Activated CD8-positive, alpha-beta memory T cell treated with anti-CD3 and anti-CD28 coated beads, Interleukin-2, amount 50 U/mL, for 1 hour (primary cell): Measurements from ENCODE around the gene DYTN.
"Not testable (repeated sequence)": the region's sequence is repeated elsewhere in the genome, so short reads cannot be mapped to it uniquely, and the experiment has no call there.

ENCODE experiments used
- DNase-seq: peaks from one replicate; pipeline ENCODE4 v3.0.0-alpha.2; 2020; ENCODE audit errors: extremely low read depth

The DYTN gene, protein sequence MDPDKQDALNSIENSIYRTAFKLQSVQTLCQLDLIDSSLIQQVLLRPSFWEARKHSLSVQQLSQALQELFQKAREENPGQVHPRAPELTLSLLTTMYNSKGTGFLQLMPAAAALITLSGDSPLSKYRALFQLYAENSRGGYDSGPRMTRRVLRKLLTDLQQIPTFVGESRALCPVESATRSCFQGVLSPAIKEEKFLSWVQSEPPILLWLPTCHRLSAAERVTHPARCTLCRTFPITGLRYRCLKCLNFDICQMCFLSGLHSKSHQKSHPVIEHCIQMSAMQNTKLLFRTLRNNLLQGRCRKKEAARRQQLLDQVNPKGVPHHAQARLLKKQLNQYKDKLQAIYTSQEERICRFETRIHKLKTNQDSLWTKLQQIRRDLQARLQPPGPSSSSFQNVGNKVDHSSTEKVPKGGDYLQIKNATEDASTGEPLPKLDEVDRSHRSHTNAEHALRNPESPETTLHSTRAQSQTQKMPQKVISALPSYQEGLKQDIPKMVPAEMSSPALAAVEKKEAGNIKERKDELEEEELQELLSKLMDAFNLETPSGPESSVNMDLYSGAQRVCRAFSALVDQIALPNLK

GRCh38 chr2:206718296-206718695 lies at the start of gene DYTN:
Gene DYTN (minus strand): TSS chr2:206718396. CDS start chr2:206718279, 117 bp downstream.
- no peak for DNase-seq

GRCh38 chr2:206766057-206766930 lies 48.1 kb upstream of the DYTN start:
- no peak for DNase-seq

DNA sequence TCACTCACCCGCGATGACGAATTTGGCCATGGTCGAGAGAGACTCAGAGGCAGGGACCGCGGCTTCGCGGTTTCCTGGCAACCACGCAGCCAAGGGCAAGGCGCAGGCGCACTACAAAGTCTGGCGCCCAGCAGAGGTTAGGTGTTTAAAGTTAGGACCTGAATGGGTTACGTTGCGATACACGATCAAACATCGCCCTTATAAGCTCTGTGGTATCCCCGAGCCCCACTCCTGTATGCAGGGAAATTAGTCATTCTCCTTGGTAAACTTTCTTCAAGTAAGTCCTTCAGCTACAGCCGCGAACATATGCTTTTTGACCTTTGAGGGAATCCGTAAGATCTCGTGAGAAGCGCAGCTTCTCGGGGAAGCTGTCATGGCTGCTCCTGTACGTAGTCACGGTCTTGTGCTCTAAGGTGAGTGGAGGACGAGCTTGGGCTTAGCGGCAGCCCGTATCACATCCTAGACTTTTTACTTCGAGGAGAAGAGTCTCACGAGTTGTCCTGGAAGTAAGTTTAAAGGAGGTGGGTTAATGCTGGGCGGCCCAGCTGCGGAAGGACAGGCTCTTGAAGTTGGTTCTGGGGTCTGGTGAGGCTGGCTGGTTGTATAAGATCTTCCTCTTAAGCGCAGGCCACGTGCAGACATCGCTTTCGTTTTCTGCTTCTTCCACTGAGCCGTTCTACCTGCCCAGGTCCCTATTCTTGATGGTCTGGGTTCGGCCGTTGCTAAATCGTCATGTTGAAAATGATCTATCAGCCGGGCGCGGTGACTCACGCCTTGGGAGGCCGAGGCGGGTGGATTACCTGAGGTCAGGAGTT lies 47.3 kb upstream of the DYTN start, which contains the start of the genes FASTKD2 and MDH1B:
Gene FASTKD2 (plus strand): TSS at position 365 of the 815 bp plus-strand sequence. CDS start 1,088 bp downstream, outside the sequence.
Gene MDH1B (minus strand): TSS at position 87 of the 815 bp plus-strand sequence. CDS start 57 bp downstream, at position 30.
- DNase-seq = peak; percentile 68

GRCh38 chr2:206764673-206765241 lies 46.6 kb upstream of the DYTN start:
- DNase-seq = no peak

- no peak for DNase-seq
Observed at GRCh38 chr2:206756816-206757215, 38.6 kb upstream of the DYTN start.

GRCh38 chr2:206740800-206741199 lies 22.6 kb upstream of the DYTN start:
- DNase-seq = no peak

DNA sequence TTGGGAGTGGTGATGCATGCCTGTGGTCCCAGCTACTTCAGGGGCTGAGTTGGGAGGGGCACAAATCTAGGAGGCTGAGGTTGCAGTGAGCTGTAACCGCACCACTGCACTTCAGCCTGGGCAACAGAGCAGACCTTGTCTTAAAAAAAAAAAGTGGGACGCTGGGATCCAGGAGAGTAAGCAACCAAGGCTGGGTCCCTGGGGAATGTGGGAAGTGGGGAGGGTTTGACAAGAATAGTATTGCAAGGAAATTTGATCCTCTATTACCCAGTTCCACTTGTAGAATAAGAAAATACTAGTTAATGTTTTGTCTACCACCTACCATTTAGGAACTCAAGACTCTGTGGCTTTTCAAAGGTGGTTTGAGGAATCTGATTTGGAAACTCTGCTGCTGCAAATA lies 21.1 kb upstream of the DYTN start:
- no peak for DNase-seq

DNA sequence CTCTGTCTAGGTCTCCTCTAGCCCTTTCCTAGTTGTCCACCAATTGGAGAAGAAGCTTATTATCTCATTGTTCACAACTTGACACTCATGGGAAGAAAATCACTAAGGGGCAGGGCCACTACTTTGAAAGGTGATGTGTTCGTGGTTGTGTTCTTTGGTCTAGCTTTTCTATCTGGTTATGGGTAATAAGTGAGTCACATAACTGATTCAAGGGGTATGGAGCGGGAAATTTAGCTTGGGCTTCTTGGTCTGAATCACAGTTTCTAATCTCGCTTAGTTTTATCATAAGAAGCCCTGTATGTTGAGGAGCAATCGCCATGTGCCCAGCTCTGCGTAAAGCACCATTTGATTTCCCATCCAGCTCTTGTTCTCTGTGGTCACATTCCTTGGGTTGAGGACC lies 18.7 kb upstream of the DYTN start:
- no peak for DNase-seq

DNA sequence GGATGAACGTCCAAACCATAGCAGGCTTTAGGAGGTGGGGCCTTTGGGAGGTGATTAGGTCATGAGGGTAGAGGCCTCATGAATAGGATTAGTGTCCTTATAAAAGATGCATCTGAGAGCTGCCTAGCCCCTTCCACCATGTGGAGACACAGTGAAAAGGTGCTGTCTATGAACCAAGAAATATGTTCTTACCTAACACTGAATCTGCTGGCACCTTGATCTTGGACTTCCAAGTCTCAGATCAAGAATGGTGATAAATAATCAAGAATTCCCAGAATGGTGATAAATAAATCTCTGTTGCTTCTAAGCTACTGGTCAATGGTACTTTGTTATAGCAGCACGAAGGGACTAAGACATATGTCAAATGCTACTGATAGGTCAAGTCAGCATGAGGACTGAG lies 15.1 kb upstream of the DYTN start:
- no peak for DNase-seq

- no peak for DNase-seq
Observed at GRCh38 chr2:206728277-206729199, 10.3 kb upstream of the DYTN start.

DNA sequence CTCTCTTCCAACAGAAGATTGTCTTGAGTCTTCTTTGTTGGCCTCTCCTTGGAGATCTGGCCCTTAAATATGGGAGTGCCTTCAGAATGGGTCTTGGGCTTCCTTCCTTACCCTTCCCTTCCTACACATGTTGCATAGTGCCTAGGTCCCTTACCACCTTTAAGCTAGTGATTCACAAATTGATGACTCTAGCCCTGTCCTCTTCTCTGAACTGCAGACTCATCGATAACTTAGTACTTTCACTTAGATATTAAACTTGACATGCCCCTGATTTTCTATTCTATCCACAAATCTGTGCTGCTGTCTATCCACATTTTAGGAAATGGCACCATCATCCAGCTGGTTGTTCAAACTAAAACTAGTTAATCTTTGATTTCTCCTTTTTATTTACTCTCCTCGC lies 9.1 kb upstream of the DYTN start:
- DNase-seq = no peak

DNA sequence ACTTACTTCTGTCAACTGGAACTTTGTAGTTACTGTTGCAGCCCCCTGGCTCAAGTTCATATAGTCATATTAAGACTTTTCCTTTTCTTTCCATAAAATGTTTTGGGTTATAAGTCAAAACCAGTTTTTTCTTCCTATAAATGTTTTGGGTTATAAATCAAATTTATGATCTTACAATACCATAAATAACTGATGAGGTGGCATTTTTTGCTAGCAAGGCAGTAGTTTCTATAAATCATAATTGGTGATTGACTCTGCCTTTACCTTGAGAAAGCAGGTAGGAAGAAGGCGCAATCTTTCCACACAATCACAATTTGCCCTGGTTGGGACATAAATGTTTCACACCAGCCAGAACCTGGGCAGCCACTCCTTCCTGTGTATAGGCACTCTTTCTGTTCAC lies 5.1 kb upstream of the DYTN start:
- DNase-seq = no peak

DNA sequence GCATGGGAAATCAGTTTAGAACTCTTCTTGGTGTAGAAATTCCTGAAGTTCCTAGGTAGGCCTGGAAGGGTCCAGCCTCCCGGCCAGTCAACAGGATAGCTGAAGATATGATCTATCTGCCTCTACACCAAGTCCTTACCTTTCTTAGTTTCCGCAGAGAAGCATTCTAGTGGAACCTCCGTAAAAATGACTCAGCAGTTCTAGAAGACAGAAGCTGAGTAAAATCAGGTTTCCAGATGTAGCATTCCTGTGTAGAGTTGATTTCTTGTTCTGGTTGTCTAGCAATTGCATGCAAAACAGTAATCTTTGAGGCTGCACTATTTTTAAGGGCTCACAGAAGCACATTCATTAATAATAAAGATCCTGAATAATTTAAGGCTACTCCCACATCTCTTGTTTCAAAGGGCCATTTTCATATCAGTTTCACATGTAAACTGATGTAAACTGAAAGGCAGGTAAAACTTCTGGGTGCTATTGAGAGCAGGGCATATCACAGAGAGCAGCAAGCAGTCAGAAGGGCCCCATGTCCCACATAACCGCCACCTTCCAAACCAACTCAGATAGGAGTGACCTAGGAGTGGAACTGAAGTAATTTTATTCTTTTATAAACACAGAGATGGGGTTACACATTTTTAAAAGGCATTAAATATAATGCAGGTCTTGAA lies 3.2 kb upstream of the DYTN start:
- no peak for DNase-seq

GRCh38 chr2:206716623-206717022 lies 1.6 kb downstream of the DYTN start:
- DNase-seq = no peak

GRCh38 chr2:206715183-206715582 lies 3.0 kb downstream of the DYTN start:
- DNase-seq = not testable (repeated sequence)

DNA sequence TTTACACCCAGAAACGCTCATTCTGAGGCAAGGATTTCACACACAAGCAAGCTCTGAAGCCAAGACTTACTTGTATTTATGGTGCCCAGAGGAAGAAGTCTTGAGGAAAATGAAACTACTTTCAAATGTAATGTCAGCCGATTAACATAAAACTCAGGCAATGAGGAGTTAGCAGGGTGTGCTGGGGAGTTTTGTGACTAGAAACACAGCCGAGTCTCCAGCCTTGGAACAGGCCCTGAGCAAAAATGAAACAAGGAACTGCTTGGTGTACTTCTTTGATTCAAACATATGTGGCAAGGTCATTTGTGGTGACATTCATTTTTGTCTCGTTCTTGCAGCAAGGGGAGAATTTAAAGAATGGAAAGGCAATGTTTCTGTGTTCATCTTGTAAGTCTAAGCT lies 4.5 kb downstream of the DYTN start:
- DNase-seq = no peak

DNA sequence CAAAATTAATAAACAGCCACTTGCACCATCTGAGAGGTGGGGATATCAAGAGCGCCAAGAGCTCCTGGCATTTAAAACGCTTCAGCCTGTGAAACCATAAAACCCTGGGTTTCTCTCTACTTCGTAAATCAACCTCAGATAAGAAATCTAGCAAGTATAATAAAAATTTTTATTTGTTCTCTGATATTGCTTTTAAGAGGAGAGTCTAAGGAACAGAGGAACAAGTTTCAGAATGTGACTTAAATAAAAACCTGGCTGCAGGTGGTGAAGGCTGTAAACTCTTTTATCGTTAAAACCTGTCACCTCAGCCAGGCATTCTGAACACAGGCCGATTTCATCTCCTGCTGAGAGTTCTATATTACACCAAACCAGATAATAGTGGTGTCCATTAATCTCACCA lies 9.9 kb downstream of the DYTN start:
- no peak for DNase-seq

- no peak for DNase-seq
Observed at GRCh38 chr2:206707164-206707701, 11.0 kb downstream of the DYTN start.

DNA sequence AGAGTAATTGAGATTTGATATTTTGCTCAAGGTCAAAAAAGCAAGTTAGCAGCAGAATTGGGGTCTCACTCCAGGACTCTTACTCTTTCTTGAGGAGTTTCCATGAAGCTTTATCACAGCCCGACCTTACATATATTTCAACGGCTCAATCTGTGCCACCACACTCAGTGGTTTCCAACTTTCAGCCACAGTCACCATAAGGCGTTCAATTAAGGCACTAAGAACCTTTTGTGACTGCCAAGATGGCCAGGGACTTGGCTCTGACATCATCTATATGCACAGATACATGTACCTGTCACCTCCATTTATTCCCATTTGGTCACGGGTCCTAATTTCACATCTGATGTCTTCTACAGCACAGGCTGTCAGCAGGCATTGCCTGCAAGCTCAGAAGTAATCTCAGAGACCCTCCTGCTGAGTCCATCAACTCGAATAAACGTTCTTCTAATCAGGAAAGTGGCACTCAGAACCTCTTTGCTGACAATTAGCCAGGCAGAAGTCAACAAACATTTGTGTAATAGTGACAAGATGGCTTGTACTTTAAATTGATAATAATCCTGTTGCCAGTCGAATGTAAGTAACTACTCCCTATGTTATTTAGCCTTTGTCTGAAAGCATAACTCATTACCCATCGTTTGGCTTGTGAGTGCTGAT lies 16.1 kb downstream of the DYTN start:
- no peak for DNase-seq
